ENCODE measurements around the gene TET1. TPM values are rescaled to one million over a fixed set of nuclear protein-coding genes. Genes with fewer than 3 reads are reported as not detected.

TET1 gene
- total RNA-seq, 1 experiment from 2014 or later = 3.0 TPM

- H3K9me3 ChIP-seq (ENCODE audit: low read length) = no peaks in the 10 kb centered on the region
- no peak overlapping the region for H3K4me3 ChIP-seq (ENCODE audit: low read length)
- DNase-seq = no peak
- ATAC-seq = no peak
- H3K9me2 ChIP-seq (replicated peaks; ENCODE audit: low read length) = no peaks in the 10 kb centered on the region
- CTCF ChIA-PET = no interaction called here
- no peak overlapping the region for H2AFZ ChIP-seq (ENCODE audit: low read length)
- no peak overlapping the region for H3K27ac ChIP-seq (ENCODE audit: low read length)
- intact Hi-C loops (cut with micrococcal nuclease) = no loop called here
- TF ChIP-seq EZH2 (IDR thresholded peaks at IDR 0.05; ENCODE audit: low read length, unreplicated experiment) = no peak
- TF ChIP-seq CTCF (conservative IDR thresholded peaks at IDR 0.05; ENCODE audit: low read depth, low read length) = no peak
- TF ChIP-seq EZH2phosphoT487 (IDR thresholded peaks at IDR 0.05; ENCODE audit: borderline replicate concordance, low read length) = no peak
- no peaks in the 10 kb centered on the region for H3K27me3 ChIP-seq (ENCODE audit: low read length)
- H3K36me3 ChIP-seq (ENCODE audit: low read depth, low read length) = no peaks in the 10 kb centered on the region
- no peak overlapping the region for H3K4me2 ChIP-seq (ENCODE audit: low read length)
- POLR2A ChIA-PET (ENCODE audit: unreplicated experiment) = no interaction called here
- no peaks in the 10 kb centered on the region for H4K20me1 ChIP-seq (ENCODE audit: low read length)
- BruUV-seq (replicated peaks) = no TSS peak
- 0 out of 2 replicates have a peak, but pooled peaks cover 5% of the 10 kb centered on the region for H3K79me2 ChIP-seq (ENCODE audit: low read length)
- no peaks in the 10 kb centered on the region for H3F3A ChIP-seq (ENCODE audit: low read length, unreplicated experiment)
- H3K4me1 ChIP-seq (ENCODE audit: insufficient read depth, low read length) = no peaks in the 10 kb centered on the region
- no peak overlapping the region for H3K9ac ChIP-seq (ENCODE audit: low read length)
These were observed 6.2 kb downstream of the TET1 start for GRCh38 chr10:68566351-68566750.

DNA sequence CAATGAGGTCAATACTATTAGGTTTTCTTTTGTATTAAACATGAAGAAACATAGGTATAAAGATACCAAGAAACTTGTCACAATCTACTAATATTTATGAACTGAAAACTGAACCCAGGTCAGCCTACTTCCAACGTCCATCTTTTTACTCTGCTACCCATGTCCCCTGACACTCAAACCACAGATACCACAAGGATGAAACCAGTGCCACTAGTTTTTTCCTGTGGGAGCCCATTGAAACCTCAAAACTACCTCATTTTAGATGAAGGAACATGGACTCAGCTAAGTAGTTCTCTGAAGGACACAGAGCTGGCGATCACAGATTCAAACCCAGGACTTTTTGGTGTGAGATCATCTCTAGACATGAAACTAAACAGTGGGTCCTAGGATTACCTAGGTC, 6.8 kb downstream of the TET1 start:
- H3K4me2 ChIP-seq (ENCODE audit: low read length) = no peak overlapping the region
- BruUV-seq (replicated peaks) = no TSS peak

GRCh38 chr10:68572151-68572550, 12.0 kb downstream of the TET1 start:
- H3K9me2 ChIP-seq (replicated peaks; ENCODE audit: low read length) = no peaks in the 10 kb centered on the region
- no peaks in the 10 kb centered on the region for H3K9me3 ChIP-seq (ENCODE audit: low read length)
- POLR2A ChIA-PET (ENCODE audit: unreplicated experiment) = no interaction called here
- H3F3A ChIP-seq (ENCODE audit: low read length, unreplicated experiment) = no peaks in the 10 kb centered on the region
- H3K4me2 ChIP-seq (ENCODE audit: low read length) = no peak overlapping the region
- no peak for TF ChIP-seq EZH2 (IDR thresholded peaks at IDR 0.05; ENCODE audit: low read length, unreplicated experiment)
- TF ChIP-seq EZH2phosphoT487 (IDR thresholded peaks at IDR 0.05; ENCODE audit: borderline replicate concordance, low read length) = no peak
- no peak for TF ChIP-seq CTCF (conservative IDR thresholded peaks at IDR 0.05; ENCODE audit: low read depth, low read length)
- no peaks in the 10 kb centered on the region for H3K79me2 ChIP-seq (ENCODE audit: low read length)
- no peak overlapping the region for H3K9ac ChIP-seq (ENCODE audit: low read length)
- H2AFZ ChIP-seq (ENCODE audit: low read length) = no peak overlapping the region
- intact Hi-C loops (cut with micrococcal nuclease) = no loop called here
- H3K27me3 ChIP-seq (ENCODE audit: low read length) = no peaks in the 10 kb centered on the region
- CTCF ChIA-PET = no interaction called here
- no peaks in the 10 kb centered on the region for H4K20me1 ChIP-seq (ENCODE audit: low read length)
- H3K36me3 ChIP-seq (ENCODE audit: low read depth, low read length) = no peaks in the 10 kb centered on the region
- no peak overlapping the region for H3K27ac ChIP-seq (ENCODE audit: low read length)
- no peaks in the 10 kb centered on the region for H3K4me1 ChIP-seq (ENCODE audit: insufficient read depth, low read length)
- ATAC-seq (no peak), DNase-seq (no peak)
- H3K4me3 ChIP-seq (ENCODE audit: low read length) = no peak overlapping the region
- BruUV-seq (replicated peaks) = no TSS peak

More for the DNA sequence above, 6.8 kb downstream of the TET1 start:
- ChIA-PET CTCF (no interaction called here), POLR2A (ENCODE audit: unreplicated experiment) (no interaction called here)
- no peaks in the 10 kb centered on the region for H3K4me1 ChIP-seq (ENCODE audit: insufficient read depth, low read length)
- no peak overlapping the region for H3K9ac ChIP-seq (ENCODE audit: low read length)
- H3K27me3 ChIP-seq (ENCODE audit: low read length) = no peaks in the 10 kb centered on the region
- no peaks in the 10 kb centered on the region for H3K9me3 ChIP-seq (ENCODE audit: low read length)
- H2AFZ ChIP-seq (ENCODE audit: low read length) = no peak overlapping the region
- no peaks in the 10 kb centered on the region for H3K9me2 ChIP-seq (replicated peaks; ENCODE audit: low read length)
- no peak overlapping the region for H3K27ac ChIP-seq (ENCODE audit: low read length)
- H3K4me3 ChIP-seq (ENCODE audit: low read length) = no peak overlapping the region
- no peaks in the 10 kb centered on the region for H3F3A ChIP-seq (ENCODE audit: low read length, unreplicated experiment)
- DNase-seq (no peak), ATAC-seq (no peak)
- H3K79me2 ChIP-seq (ENCODE audit: low read length) = 0 out of 2 replicates have a peak, but pooled peaks cover 2% of the 10 kb centered on the region
- no peaks in the 10 kb centered on the region for H3K36me3 ChIP-seq (ENCODE audit: low read depth, low read length)
- TF ChIP-seq CTCF (conservative IDR thresholded peaks at IDR 0.05; ENCODE audit: low read depth, low read length) (no peak), EZH2 (IDR thresholded peaks at IDR 0.05; ENCODE audit: low read length, unreplicated experiment) (no peak), EZH2phosphoT487 (IDR thresholded peaks at IDR 0.05; ENCODE audit: borderline replicate concordance, low read length) (no peak)
- H4K20me1 ChIP-seq (ENCODE audit: low read length) = no peaks in the 10 kb centered on the region
- intact Hi-C loops (cut with micrococcal nuclease) = no loop called here
